ENCODE results near the gene COL18A1. TPM values are rescaled to one million over a fixed set of nuclear protein-coding genes. Genes with fewer than 3 reads are reported as not detected.

Gene COL18A1
- polyA plus RNA-seq, 1 experiment = 25.3 TPM

DNA sequence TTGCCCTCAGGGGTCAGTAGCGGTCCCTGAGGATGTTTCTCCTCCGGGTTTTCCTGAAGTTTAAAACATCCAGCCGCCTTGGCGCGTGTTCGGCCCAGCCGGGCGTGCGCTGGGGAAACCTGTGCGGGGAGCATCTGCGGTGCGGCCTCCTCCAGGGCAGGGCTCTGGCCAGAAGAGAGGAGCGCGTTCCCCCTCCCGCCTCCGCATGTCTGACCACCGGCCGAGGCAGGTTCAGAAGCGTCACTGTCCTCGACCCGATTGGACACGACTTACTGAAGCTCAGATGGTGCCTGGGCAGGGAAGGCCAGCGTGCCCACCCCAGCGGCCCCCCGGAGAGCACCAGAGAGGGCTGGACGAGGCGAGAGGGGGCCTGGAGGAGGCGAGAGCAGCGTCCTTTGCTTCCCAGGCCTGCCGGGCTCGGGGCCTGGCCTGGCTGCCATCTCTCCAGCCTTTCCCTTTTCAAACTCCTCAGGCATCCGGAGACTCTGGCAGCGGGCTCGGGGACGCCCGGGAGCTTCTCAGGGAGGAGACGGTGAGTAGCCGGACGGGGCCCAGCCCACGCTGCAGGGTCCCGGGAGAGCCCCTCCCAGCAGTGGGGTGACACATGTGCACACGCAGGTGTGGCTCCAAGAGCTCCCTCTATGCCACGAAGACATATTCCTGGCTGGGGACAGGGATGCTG, 70.2 kb downstream of the COL18A1 start:
- Histone ChIP-seq H3K27ac (ENCODE audit: low read depth, low read length) (no peak overlapping the region), H3K4me3 (ENCODE audit: low read depth, low read length) (no peak overlapping the region), H3K9me3 (ENCODE audit: control insufficient read depth, insufficient read depth, low read length) (peaks cover 7% of the 10 kb centered on the region; the same call in 1 of the 2 replicates), H3K27me3 (ENCODE audit: control insufficient read depth, insufficient read depth, low read length) (no peaks in the 10 kb centered on the region)
- POLR2A ChIA-PET = no interaction called here
- no peak for DNase-seq (ENCODE audit: low read depth, low spot score)
- TF ChIP-seq CTCF (IDR thresholded peaks at IDR 0.05; ENCODE audit: low read depth, low read length) = no peak
- CTCF ChIA-PET = no interaction called here

GRCh38 chr21:45475797-45476570, 71.0 kb downstream of the COL18A1 start:
- ChIA-PET CTCF (no interaction called here), POLR2A (no interaction called here)
- no peak for TF ChIP-seq CTCF (IDR thresholded peaks at IDR 0.05; ENCODE audit: low read depth, low read length)
- H3K27ac ChIP-seq (ENCODE audit: low read depth, low read length) = no peak overlapping the region
- H3K27me3 ChIP-seq (ENCODE audit: control insufficient read depth, insufficient read depth, low read length) = no peaks in the 10 kb centered on the region
- no peak overlapping the region for H3K4me3 ChIP-seq (ENCODE audit: low read depth, low read length)
- DNase-seq (ENCODE audit: low read depth, low spot score) = no peak
- peaks cover 7% of the 10 kb centered on the region; the same call in 1 of the 2 replicates for H3K9me3 ChIP-seq (ENCODE audit: control insufficient read depth, insufficient read depth, low read length)

GRCh38 chr21:45476582-45476981, 71.6 kb downstream of the COL18A1 start:
- no peaks in the 10 kb centered on the region for H3K27me3 ChIP-seq (ENCODE audit: control insufficient read depth, insufficient read depth, low read length)
- H3K4me3 ChIP-seq (ENCODE audit: low read depth, low read length) = no peak overlapping the region
- DNase-seq (ENCODE audit: low read depth, low spot score) = no peak
- no peak overlapping the region for H3K27ac ChIP-seq (ENCODE audit: low read depth, low read length)
- peaks cover 7% of the 10 kb centered on the region; the same call in 1 of the 2 replicates for H3K9me3 ChIP-seq (ENCODE audit: control insufficient read depth, insufficient read depth, low read length)
- no peak for TF ChIP-seq CTCF (IDR thresholded peaks at IDR 0.05; ENCODE audit: low read depth, low read length)
- POLR2A ChIA-PET = no interaction called here
- CTCF ChIA-PET = no interaction called here

- ChIA-PET CTCF (interaction anchor here (1.3 kb wide), 1 partner anchor 14 kb away, joined by 3 read pairs; no protein-coding TSS in a partner anchor), POLR2A (interaction anchor here (0.7 kb wide), 1 partner anchor 64 kb away, joined by 3 read pairs; no protein-coding TSS in a partner anchor)
- Histone ChIP-seq H3K4me3 (ENCODE audit: low read depth, low read length) (no peak overlapping the region), H3K27me3 (ENCODE audit: control insufficient read depth, insufficient read depth, low read length) (no peaks in the 10 kb centered on the region), H3K27ac (ENCODE audit: low read depth, low read length) (no peak overlapping the region), H3K9me3 (ENCODE audit: control insufficient read depth, insufficient read depth, low read length) (peaks cover 7% of the 10 kb centered on the region; the same call in 1 of the 2 replicates)
- no peak for TF ChIP-seq CTCF (IDR thresholded peaks at IDR 0.05; ENCODE audit: low read depth, low read length)
- DNase-seq (ENCODE audit: low read depth, low spot score) = no peak
These were observed 72.5 kb downstream of the COL18A1 start for GRCh38 chr21:45477176-45478114.
